ENCODE results near the gene SERPINH1.

DNA sequence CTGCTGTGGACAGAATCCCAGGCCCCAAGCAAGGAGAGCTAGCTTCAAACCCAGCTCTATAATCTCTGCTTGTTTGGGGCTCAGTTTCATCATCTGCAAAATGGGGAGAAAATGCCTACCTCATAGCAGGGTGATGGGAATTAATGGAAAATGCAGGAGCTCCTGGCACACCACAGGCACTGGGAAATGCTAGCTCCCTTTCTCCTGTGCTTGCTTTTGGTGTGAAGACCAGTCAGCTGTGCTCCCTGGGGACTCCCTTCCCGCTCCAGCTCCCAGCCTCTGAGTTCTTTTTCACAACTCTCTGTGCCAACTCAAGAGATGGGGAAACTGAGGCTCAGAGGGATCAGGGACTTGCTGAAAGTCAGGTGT is 8.2 kb upstream of the SERPINH1 start:
- TF ChIP-seq, protein P1, sequence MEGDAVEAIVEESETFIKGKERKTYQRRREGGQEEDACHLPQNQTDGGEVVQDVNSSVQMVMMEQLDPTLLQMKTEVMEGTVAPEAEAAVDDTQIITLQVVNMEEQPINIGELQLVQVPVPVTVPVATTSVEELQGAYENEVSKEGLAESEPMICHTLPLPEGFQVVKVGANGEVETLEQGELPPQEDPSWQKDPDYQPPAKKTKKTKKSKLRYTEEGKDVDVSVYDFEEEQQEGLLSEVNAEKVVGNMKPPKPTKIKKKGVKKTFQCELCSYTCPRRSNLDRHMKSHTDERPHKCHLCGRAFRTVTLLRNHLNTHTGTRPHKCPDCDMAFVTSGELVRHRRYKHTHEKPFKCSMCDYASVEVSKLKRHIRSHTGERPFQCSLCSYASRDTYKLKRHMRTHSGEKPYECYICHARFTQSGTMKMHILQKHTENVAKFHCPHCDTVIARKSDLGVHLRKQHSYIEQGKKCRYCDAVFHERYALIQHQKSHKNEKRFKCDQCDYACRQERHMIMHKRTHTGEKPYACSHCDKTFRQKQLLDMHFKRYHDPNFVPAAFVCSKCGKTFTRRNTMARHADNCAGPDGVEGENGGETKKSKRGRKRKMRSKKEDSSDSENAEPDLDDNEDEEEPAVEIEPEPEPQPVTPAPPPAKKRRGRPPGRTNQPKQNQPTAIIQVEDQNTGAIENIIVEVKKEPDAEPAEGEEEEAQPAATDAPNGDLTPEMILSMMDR (IDR thresholded peaks at IDR 0.05; ENCODE audit: low read length) = no peak
- TF ChIP-seq EZH2phosphoT487 (IDR thresholded peaks at IDR 0.05; ENCODE audit: low read length) = no peak

All from MM.1S (cell line).